ENCODE data around the gene ATG4C. TPM values are rescaled to one million over a fixed set of nuclear protein-coding genes. Genes with fewer than 3 reads are reported as not detected.

ATG4C gene
- total RNA-seq, 4 donors from 2014 or later, result 0.60 to 10.6 (median 5.5) TPM; not detected in 1

DNA sequence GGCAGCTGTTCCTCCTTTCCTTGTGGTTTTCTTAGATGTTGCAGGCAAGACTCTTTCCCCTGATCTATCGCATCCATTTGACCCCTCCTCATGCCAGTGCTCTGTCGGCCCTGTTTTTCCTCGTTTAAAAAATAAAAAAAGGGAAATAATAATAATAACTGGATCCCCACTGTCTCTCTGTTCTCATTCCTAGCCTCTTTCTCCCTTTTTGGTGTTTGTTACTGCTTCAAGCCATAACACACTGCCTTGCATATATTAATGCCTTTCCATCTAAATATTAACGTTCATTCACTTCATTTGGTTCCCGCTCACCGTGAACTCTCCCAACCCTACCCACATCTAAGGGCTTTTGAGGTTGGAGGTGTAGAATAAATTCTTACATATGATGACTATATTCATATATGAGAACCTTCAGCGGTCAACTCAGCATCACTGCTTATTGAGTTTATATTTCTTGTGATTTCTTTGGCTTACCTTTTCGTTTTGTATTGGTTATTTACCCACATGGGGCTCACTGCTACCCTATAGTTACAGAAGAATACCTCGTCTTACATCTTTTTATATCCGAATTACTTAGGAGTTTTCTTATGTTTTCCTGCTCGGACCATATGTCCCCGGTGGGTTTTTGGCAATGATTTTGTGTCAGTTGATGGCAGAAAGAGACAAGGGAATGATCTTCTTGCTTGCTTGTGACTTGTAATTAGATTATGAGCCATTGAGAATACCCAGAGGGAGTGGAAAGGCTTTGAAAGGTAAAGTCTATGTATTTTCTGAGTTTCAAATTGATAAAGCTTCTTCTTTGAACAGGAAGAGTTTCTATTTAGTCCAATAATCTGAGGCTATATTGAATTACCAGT lies 805 bp downstream of the ATG4C start:
- Histone ChIP-seq H3K27me3 (no peaks in the 10 kb centered on the region), H3K27ac (peak overlapping the region; percentile 86 to 95 (median 92)), H3K9me3 (no peaks in the 10 kb centered on the region), H3K4me1 (peaks cover 0 to 16% (median 9%) of the 10 kb centered on the region in 4 donors), H3K4me3 (peak overlapping the region; percentile 70 to 95 (median 78)), H3K36me3 (no peaks in the 10 kb centered on the region)
- DNase-seq, result no peak
- intact Hi-C loops (cut with DNase I; ENCODE audit: low total_unique reads), result no loop called here
- in situ Hi-C loops (cut with MboI; ENCODE audit: low pct_ligation_motif_present in 1 of 4, low pct_unique_long_range_greater_than_20kb in 1 of 4, low sequenced_read_pairs in 3 of 4), result no loop called here
- WGBS, 2 donors (ENCODE audit: low coverage in 1 of 2), result 11 to 13% methylated on average over 12 of the region's 12 CpGs
- TF ChIP-seq, protein P1, sequence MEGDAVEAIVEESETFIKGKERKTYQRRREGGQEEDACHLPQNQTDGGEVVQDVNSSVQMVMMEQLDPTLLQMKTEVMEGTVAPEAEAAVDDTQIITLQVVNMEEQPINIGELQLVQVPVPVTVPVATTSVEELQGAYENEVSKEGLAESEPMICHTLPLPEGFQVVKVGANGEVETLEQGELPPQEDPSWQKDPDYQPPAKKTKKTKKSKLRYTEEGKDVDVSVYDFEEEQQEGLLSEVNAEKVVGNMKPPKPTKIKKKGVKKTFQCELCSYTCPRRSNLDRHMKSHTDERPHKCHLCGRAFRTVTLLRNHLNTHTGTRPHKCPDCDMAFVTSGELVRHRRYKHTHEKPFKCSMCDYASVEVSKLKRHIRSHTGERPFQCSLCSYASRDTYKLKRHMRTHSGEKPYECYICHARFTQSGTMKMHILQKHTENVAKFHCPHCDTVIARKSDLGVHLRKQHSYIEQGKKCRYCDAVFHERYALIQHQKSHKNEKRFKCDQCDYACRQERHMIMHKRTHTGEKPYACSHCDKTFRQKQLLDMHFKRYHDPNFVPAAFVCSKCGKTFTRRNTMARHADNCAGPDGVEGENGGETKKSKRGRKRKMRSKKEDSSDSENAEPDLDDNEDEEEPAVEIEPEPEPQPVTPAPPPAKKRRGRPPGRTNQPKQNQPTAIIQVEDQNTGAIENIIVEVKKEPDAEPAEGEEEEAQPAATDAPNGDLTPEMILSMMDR (IDR thresholded peaks at IDR 0.05), result peak in 2 of 5 experiments; percentile 9 to 17
- TF ChIP-seq EP300 (IDR thresholded peaks at IDR 0.05; ENCODE audit: low read depth), result no peak

- TF ChIP-seq, protein P1 (IDR thresholded peaks at IDR 0.05), result no peak
- H3K27me3 ChIP-seq, result no peaks in the 10 kb centered on the region
- no peak overlapping the region for H3K27ac ChIP-seq
- H3K36me3 ChIP-seq, result no peaks in the 10 kb centered on the region
- in situ Hi-C loops (cut with MboI; ENCODE audit: low pct_ligation_motif_present in 1 of 4, low pct_unique_long_range_greater_than_20kb in 1 of 4, low sequenced_read_pairs in 3 of 4) (no loop called here), intact Hi-C loops (cut with DNase I; ENCODE audit: low total_unique reads) (no loop called here)
- H3K4me1 ChIP-seq, result peaks cover 0 to 4% (median 0%) of the 10 kb centered on the region in 4 donors
- H3K4me3 ChIP-seq, result no peak overlapping the region
- no peaks in the 10 kb centered on the region for H3K9me3 ChIP-seq
- no peak for DNase-seq
These were observed 6.8 kb downstream of the ATG4C start for GRCh38 chr1:62790716-62791115.

DNA sequence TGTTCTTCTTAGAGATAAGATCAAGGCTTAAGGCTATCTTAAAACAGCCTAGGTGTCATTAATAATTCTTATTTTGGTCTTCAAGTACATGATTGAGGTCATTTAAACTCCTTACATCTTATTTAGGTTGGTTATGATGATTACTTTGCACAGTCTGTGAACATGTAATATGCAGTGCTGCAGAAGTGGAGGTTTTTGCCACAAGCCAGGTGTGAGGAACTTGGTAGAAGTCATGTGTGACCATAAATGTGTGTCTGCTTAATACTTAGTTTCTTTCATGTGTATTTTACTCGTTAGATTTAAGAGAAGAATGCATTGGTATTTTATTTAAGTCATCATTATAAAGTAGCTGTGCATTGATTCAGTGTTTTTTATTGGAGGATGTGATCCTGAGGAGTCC lies 10.1 kb downstream of the ATG4C start:
- intact Hi-C loops (cut with DNase I; ENCODE audit: low total_unique reads) (no loop called here), in situ Hi-C loops (cut with MboI; ENCODE audit: low pct_ligation_motif_present in 1 of 4, low pct_unique_long_range_greater_than_20kb in 1 of 4, low sequenced_read_pairs in 3 of 4) (no loop called here)
- TF ChIP-seq EP300 (IDR thresholded peaks at IDR 0.05; ENCODE audit: low read depth) (no peak), POLR2A (IDR thresholded peaks at IDR 0.05) (no peak), POLR2AphosphoS5 (IDR thresholded peaks at IDR 0.05) (no peak)
- TF ChIP-seq, protein P1 (IDR thresholded peaks at IDR 0.05), result no peak

DNA sequence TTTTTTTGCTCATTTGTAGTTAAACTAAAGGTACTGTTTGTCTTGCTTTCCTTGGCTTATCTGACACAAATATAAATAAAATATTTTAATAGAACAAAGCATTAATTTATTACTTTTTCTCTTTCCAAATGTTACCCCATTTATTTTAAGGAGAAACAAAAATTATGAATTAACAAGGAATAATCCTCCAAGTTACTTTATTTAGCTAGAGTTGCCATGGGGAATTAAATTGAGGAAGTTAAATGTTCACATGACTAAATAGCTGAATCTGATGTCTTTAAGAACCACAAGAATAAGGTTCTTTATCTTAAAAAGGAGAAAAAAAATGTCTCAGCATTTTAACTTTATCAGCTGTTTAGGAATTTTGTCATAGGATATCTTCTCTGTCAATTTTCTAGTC lies 12.3 kb downstream of the ATG4C start:
- no peak overlapping the region for H3K27ac ChIP-seq
- H3K4me3 ChIP-seq, result no peak overlapping the region
- H3K9me3 ChIP-seq, result no peaks in the 10 kb centered on the region
- H3K36me3 ChIP-seq, result no peaks in the 10 kb centered on the region
- TF ChIP-seq POLR2A (IDR thresholded peaks at IDR 0.05) (no peak), EP300 (IDR thresholded peaks at IDR 0.05; ENCODE audit: low read depth) (no peak), POLR2AphosphoS5 (IDR thresholded peaks at IDR 0.05) (no peak)
- TF ChIP-seq, protein P1 (IDR thresholded peaks at IDR 0.05), result no peak
- peaks cover 0 to 14% (median 0%) of the 10 kb centered on the region in 4 donors for H3K4me1 ChIP-seq
- H3K27me3 ChIP-seq, result no peaks in the 10 kb centered on the region
- DNase-seq, result no peak
- in situ Hi-C loops (cut with MboI; ENCODE audit: low pct_ligation_motif_present in 1 of 4, low pct_unique_long_range_greater_than_20kb in 1 of 4, low sequenced_read_pairs in 3 of 4), result no loop called here
- intact Hi-C loops (cut with DNase I; ENCODE audit: low total_unique reads), result no loop called here

More for the DNA sequence above, 10.1 kb downstream of the ATG4C start:
- no peaks in the 10 kb centered on the region for H3K36me3 ChIP-seq
- WGBS, 2 donors (ENCODE audit: low coverage in 1 of 2), result 40 to 54% methylated on average over 1 of the region's 1 CpG
- no peak for DNase-seq
- no peak overlapping the region for H3K27ac ChIP-seq
- no peaks in the 10 kb centered on the region for H3K4me1 ChIP-seq
- H3K9me3 ChIP-seq, result no peaks in the 10 kb centered on the region
- H3K27me3 ChIP-seq, result no peaks in the 10 kb centered on the region
- H3K4me3 ChIP-seq, result no peak overlapping the region

Data from transverse colon (tissue), 4 donors.